Endodermal cell (in vitro differentiated cells): ENCODE measurements around the gene TSPAN9. TPM values are rescaled to one million over a fixed set of nuclear protein-coding genes. Genes with fewer than 3 reads are reported as not detected.
A peak's percentile ranks its signal among the peaks of the same experiment; 100 is the strongest.

Experiments used
- DNase-seq: peaks from one replicate; pipeline ENCODE4 v3.0.0-alpha.2; 2017
- H3K27ac ChIP-seq: 2 replicates; pipeline ENCODE4 v1.5.1; 2013; ENCODE audit warnings: mild to moderate bottlenecking, low read depth, low read length, moderate library complexity
- H3K27me3 ChIP-seq: 2 replicates; pipeline ENCODE4 v1.6.1; 2013; ENCODE audit warnings: mild to moderate bottlenecking, low read length, moderate library complexity; ENCODE audit not compliant: insufficient read depth, control insufficient read depth, poor library complexity, severe bottlenecking
- H3K36me3 ChIP-seq: 2 replicates; pipeline ENCODE4 v1.7.0; 2013; ENCODE audit warnings: mild to moderate bottlenecking, low read length, moderate library complexity; ENCODE audit not compliant: control insufficient read depth, insufficient read depth
- H3K4me1 ChIP-seq: one replicate; pipeline ENCODE4 v1.7.0; 2013; ENCODE audit warnings: low read length; ENCODE audit not compliant: control insufficient read depth, insufficient read depth
- H3K4me3 ChIP-seq: 2 replicates; pipeline ENCODE4 v1.5.1; 2013; ENCODE audit warnings: mild to moderate bottlenecking, low read length, moderate library complexity
- H3K9ac ChIP-seq: 2 replicates; pipeline ENCODE4 v1.6.1; 2013; ENCODE audit warnings: mild to moderate bottlenecking, low read length, moderate library complexity; ENCODE audit not compliant: poor library complexity, severe bottlenecking; ENCODE audit errors: extremely low read depth
- H3K9me3 ChIP-seq: 2 replicates; pipeline ENCODE4 v1.6.1; 2013; ENCODE audit warnings: mild to moderate bottlenecking, low read length, moderate library complexity; ENCODE audit not compliant: control insufficient read depth
- H3K27ac Mint-ChIP-seq: 2 replicates; pipeline ENCODE4 v1.8.0; 2020; ENCODE audit warnings: mixed read lengths
- H3K27me3 Mint-ChIP-seq: 2 replicates; pipeline ENCODE4 v1.8.0; 2021; ENCODE audit warnings: mild to moderate bottlenecking, mixed read lengths; ENCODE audit not compliant: insufficient read depth
- H3K36me3 Mint-ChIP-seq: 2 replicates; pipeline ENCODE4 v1.8.0; 2020; ENCODE audit warnings: low read depth, mixed read lengths
- H3K4me1 Mint-ChIP-seq: 2 replicates; pipeline ENCODE4 v1.8.0; 2020; ENCODE audit warnings: mixed read lengths
- H3K4me3 Mint-ChIP-seq: 2 replicates; pipeline ENCODE4 v1.8.0; 2020; ENCODE audit warnings: mild to moderate bottlenecking, moderate library complexity, mixed read lengths
- H3K9me3 Mint-ChIP-seq: 2 replicates; pipeline ENCODE4 v1.8.0; 2020; ENCODE audit warnings: mild to moderate bottlenecking, mixed read lengths
- CTCF ChIP-seq: fragments of 200-600 bp; sonication (generic); conservative IDR thresholded peaks from 2 replicates; pipeline ENCODE4 v1.5.0; 2021; ENCODE audit warnings: antibody characterized with exemption, mild to moderate bottlenecking
- WGBS, 2 experiments: methylation state at CpG; one replicate each; pipeline versions ENCODE4 v1.1.5 to v1.1.7; 2013; ENCODE audit warnings: missing lambda C conversion rate in 2 of 2, mixed read lengths in 1 of 2; ENCODE audit not compliant: insufficient coverage in 1 of 2, insufficient read length in 1 of 2; 5-methylcytosine and 5-hydroxymethylcytosine counted together
- total RNA-seq, 2 donors: library from RNA; stranded (reverse); fragmentation: NEBNext Ultra II Directional in 1 of 2; extraction: Animal tissue kit (Norgen Biotek cat#: 25700) in 1 of 2; gene quantifications; 2 replicates in 1 of 2; 3 replicates in 1 of 2; pipeline ENCODE4 v1.2.1, GENCODE V29; 2021

Gene TSPAN9
- total RNA-seq, 2 donors from 2014 or later: 31.9 to 80.8 TPM

- Histone ChIP-seq H3K36me3 (no peaks in the 10 kb centered on the region), H3K9ac (no peak overlapping the region), H3K27ac (no peak overlapping the region), H3K4me3 (no peak overlapping the region), H3K27me3 (no peaks in the 10 kb centered on the region), H3K4me1 (peaks cover 5% of the 10 kb centered on the region), H3K9me3 (no peaks in the 10 kb centered on the region)
- no peak for DNase-seq
- Mint-ChIP-seq H3K9me3 (no peaks in the 10 kb centered on the region), H3K4me1 (peaks cover 34% of the 10 kb centered on the region), H3K27ac (no peak overlapping the region), H3K27me3 (no peaks in the 10 kb centered on the region), H3K4me3 (no peak overlapping the region), H3K36me3 (no peaks in the 10 kb centered on the region)
- WGBS, 2 experiments: 88 to 93% methylated on average over 9 to 13 of the region's 13 CpGs
- no peak for TF ChIP-seq CTCF
Observed at GRCh38 chr12:3134526-3135135, 57.5 kb downstream of the TSPAN9 start.

- Histone ChIP-seq H3K9ac (no peak overlapping the region), H3K27ac (no peak overlapping the region), H3K4me3 (no peak overlapping the region), H3K36me3 (no peaks in the 10 kb centered on the region), H3K9me3 (no peaks in the 10 kb centered on the region), H3K4me1 (peaks cover 5% of the 10 kb centered on the region), H3K27me3 (no peaks in the 10 kb centered on the region)
- Mint-ChIP-seq H3K9me3 (no peaks in the 10 kb centered on the region), H3K4me1 (peaks cover 44% of the 10 kb centered on the region), H3K27ac (no peak overlapping the region), H3K4me3 (no peak overlapping the region), H3K36me3 (no peaks in the 10 kb centered on the region), H3K27me3 (no peaks in the 10 kb centered on the region)
- DNase-seq: peak; percentile 91
- 76 to 80% methylated on average over 14 to 19 of the region's 19 CpGs for WGBS, 2 experiments
- peak; percentile 100 for TF ChIP-seq CTCF
Observed at GRCh38 chr12:3135522-3136461, 58.6 kb downstream of the TSPAN9 start.

GRCh38 chr12:3136641-3137267 lies 59.6 kb downstream of the TSPAN9 start:
- Histone ChIP-seq H3K4me3 (no peak overlapping the region), H3K36me3 (no peaks in the 10 kb centered on the region), H3K27me3 (no peaks in the 10 kb centered on the region), H3K27ac (no peak overlapping the region), H3K9ac (no peak overlapping the region), H3K9me3 (no peaks in the 10 kb centered on the region), H3K4me1 (peaks cover 5% of the 10 kb centered on the region)
- Mint-ChIP-seq H3K27me3 (no peaks in the 10 kb centered on the region), H3K4me3 (no peak overlapping the region), H3K9me3 (no peaks in the 10 kb centered on the region), H3K27ac (no peak overlapping the region), H3K36me3 (no peaks in the 10 kb centered on the region), H3K4me1 (peaks cover 49% of the 10 kb centered on the region)
- no peak for DNase-seq
- no peak for TF ChIP-seq CTCF
- WGBS, 2 experiments: 95 to 100% methylated on average over 4 to 12 of the region's 12 CpGs
